GM18951 (cell line): ENCODE data around the gene RIMBP2.

Experiments
- POLR2A ChIP-seq: IDR thresholded peaks from 4 replicates; pipeline ENCODE4 v1.6.1; 2011; ENCODE audit warnings: mild to moderate bottlenecking; ENCODE audit not compliant: insufficient read length, insufficient read depth; ENCODE audit errors: extremely low read depth
- in situ Hi-C: fragments of 300-500 bp; cut with MboI; formaldehyde crosslinking; loops from one replicate; pipeline ENCODE4 v1.12.0; 2022; ENCODE audit warnings: low sequenced_read_pairs, mixed read lengths, inconsistent platforms; ENCODE audit not compliant: unreplicated experiment

RIMBP2 gene

DNA sequence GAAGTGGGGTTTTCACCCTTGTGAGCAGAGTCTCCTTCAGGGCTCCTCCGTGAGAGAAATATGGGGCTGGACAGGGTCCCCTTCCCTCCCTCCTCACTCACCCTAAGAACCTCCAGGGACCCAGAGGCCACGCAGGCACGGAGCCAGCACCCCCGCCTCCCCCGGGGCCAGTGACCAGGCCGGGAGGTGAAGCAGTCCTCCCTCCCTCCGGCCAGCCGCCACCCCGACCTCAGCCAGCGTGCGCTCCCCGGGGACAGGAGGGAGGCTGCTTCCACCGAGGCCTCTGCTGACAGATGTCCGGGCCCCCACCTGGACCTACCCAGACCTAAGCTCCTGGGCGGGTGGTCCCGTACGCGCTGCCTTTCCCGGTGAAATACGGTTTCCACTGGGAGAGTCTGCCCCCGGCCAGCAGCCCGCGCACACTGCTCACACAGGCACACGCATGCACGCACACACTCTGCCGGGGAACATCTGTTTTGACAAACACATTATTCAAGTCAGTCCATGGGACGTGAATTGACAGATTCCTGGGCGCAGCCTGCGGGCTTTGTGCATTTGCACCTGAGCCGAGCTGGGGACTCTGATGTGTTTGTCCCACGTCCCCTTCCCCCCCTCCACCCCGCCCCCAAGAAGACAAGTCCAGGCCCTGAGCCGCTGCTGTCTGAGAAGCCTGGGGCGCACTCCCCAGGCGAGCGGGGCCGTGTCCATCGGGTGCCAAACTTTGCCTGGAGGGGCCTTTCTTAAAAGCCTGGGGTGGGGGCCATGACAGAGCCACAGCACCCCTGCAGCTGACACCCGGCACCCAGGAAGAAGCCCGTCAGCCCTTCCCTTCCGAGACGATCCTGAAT is 725 bp downstream of the RIMBP2 start:
- in situ Hi-C loops = no loop called here
- TF ChIP-seq POLR2A = no peak

DNA sequence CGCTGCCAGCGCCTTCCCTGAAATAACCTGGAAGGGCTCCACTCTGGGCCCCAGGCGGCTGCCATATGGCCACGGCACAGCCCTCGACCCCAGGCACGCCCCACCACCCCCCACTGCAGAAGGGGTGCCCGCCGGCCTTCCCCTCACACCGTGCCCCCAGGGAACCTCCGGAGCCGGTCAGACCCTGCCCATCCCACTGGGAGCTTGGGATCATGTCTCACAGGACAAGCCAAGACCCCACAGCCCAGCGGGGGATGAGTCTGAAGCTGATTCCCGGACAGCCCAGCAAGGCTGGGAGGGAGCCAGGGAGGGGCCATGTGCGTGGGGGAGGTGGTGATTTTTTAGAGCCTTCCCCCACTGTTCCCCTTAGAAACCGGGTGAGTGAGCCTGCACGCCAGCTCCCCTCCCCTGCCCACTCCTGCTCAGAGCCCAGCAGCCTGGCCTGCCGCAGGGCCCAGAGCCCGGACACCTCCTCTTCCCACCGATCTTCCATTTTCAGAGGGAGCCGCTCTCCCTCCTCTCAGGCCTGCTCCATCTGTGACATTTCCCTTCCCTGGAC is 1.4 kb downstream of the RIMBP2 start:
- in situ Hi-C loops = no loop called here
- no peak for TF ChIP-seq POLR2A

DNA sequence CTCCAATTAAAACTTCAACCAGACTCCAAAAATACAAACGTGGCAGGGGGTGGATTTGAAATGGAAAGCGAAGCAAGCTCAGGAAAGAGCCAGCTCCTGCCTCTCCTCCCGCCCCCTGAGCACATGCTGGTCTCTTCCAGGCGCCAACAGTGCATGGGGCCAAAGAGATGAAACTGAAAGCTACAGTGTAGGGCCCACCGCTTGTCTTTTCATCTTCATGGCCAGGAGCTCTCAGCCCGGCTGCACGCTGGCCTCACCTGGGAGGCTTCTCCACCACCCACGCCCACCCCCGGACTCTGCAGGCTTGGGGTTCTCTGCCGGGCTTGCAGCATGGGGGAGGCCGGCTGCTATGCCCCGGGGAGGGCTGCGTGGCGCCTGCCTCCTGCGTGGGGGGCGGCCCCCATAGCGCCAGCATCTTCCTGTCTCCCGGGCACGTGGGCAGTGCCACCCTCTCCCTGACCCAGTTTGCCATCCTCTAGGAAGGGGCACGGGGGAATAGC is 2.0 kb downstream of the RIMBP2 start:
- TF ChIP-seq POLR2A = no peak
- in situ Hi-C loops = no loop called here

DNA sequence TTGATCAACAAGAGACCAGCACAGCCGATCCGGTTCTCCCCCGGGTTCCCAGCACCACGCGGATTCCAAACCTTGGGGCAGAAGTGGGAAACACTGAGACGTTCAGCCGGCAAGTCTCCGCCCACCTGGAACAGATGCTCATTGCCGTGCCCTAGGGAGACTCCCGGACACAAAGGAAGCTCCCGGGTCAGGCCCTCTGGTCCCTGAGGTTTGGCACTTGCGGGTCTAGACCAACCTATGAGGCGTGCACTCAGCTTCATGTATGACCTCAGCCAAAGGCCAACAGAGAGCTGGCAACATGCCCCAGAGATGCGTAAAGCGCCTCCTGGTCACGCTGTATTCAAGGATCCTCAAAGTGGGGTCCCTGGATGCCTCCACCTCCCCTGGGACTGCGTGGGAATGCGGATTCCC is 2.5 kb downstream of the RIMBP2 start:
- in situ Hi-C loops = no loop called here
- TF ChIP-seq POLR2A = no peak

GRCh38 chr12:130712346-130713065 is 3.6 kb downstream of the RIMBP2 start:
- in situ Hi-C loops = no loop called here

GRCh38 chr12:130711756-130712155 is 4.3 kb downstream of the RIMBP2 start:
- in situ Hi-C loops = no loop called here
- TF ChIP-seq POLR2A = no peak

More at GRCh38 chr12:130712346-130713065, 3.6 kb downstream of the RIMBP2 start:
- TF ChIP-seq POLR2A = no peak

DNA sequence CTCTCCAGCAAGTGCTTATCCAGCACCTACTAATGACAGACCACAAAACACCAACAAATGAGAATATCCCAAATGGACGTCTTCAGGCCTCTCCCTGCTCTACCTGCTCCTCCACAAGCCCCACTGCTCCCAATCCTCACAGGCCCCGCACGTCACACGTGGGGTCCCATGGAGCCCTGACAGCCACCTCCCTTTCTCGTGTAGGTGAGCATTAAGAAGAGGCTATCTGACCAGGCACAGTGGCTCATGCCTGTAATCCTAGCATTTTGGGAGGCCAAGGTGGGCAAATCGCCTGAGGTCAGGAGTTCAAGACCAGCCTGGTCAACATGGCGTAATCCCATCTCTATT is 5.4 kb downstream of the RIMBP2 start:
- TF ChIP-seq POLR2A = no peak
- in situ Hi-C loops = no loop called here

DNA sequence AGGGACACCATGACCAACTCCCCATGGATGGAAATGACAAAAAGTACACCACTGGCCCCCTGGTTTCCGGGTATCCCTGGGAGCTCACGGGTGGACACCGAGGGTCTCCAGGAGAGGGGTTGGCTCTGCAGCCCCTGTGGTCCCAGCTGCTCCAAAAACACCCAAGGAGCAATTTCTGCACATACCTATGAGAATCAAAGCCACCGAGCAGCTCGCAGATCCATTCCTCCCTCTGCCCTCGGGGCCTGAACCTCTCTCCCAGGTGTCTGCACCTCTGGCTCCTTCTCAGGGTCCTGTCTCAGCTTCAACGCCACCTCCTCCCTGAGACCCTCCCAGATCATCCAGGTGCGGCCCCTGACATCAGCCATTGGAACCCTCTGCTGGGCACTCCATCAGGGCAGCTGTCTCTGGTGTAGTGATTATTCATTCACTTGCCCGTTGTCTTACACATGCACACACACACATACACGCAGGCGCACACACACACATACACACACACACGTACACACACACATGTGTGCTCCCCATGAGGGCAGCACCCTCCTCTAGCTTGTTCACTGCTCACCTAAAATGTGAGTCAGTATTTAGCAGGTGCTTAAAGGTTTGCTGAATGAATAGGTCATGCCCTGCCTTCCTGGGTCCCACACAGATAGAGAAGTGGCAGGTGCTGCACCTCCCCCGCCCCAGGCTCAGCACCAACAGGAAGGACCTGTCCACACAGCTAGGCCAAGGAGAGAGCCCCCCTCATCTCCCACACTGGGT is 5.9 kb downstream of the RIMBP2 start:
- no peak for TF ChIP-seq POLR2A
- in situ Hi-C loops = no loop called here

GRCh38 chr12:130709151-130709970 is 6.7 kb downstream of the RIMBP2 start:
- no peak for TF ChIP-seq POLR2A
- in situ Hi-C loops = no loop called here

DNA sequence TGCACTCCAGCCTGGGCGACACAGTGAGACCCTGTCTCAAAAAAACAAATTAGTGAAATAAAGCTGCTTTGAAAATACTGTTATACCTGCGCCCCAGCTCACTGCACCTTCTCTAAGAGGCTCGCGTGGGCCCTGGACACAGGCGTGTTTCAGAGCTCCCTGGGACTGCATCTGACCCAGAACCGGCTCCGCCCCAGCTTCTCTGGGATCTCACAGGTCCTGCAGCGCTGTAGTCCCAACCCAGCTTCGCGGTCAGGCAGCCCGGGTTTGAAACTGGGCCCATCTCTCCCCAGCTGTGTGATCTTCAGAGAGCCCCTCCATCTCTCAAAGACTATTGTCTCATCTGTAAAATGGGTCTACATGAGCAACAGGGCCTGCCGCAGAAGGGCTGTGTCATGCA is 7.5 kb downstream of the RIMBP2 start:
- in situ Hi-C loops = no loop called here

GRCh38 chr12:130707571-130707891 is 8.6 kb downstream of the RIMBP2 start:
- TF ChIP-seq POLR2A = no peak
- in situ Hi-C loops = no loop called here

More for the DNA sequence above, 7.5 kb downstream of the RIMBP2 start:
- TF ChIP-seq POLR2A = no peak

- in situ Hi-C loops = no loop called here
These were observed 9.1 kb downstream of the RIMBP2 start for GRCh38 chr12:130706885-130707570.

More at GRCh38 chr12:130706885-130707570, 9.1 kb downstream of the RIMBP2 start:
- no peak for TF ChIP-seq POLR2A
